HG02981 (cell line): ENCODE results near the gene ARHGAP6.
A peak's percentile ranks its signal among the peaks of the same experiment; 100 is the strongest.

Experiments
- ATAC-seq: cut with Tn5 transposase; IDR thresholded peaks from one replicate; pipeline ENCODE4 v1.9.1; 2021; ENCODE audit warnings: mild to moderate bottlenecking, moderate library complexity; ENCODE audit not compliant: unreplicated experiment

Gene ARHGAP6

GRCh38 chrX:11434607-11435006 lies 231.1 kb downstream of the ARHGAP6 start:
- ATAC-seq = no peak

- no peak for ATAC-seq
Observed at GRCh38 chrX:11431786-11432185, 233.9 kb downstream of the ARHGAP6 start.

- ATAC-seq = no peak
Observed at GRCh38 chrX:11430271-11430670, 235.4 kb downstream of the ARHGAP6 start.

GRCh38 chrX:11429538-11430085 lies 236.1 kb downstream of the ARHGAP6 start:
- ATAC-seq = no peak

- peak; percentile 44 for ATAC-seq
Observed at GRCh38 chrX:11427453-11428071, 238.2 kb downstream of the ARHGAP6 start.

GRCh38 chrX:11426712-11427452 lies 238.8 kb downstream of the ARHGAP6 start:
- peak; percentile 16 for ATAC-seq

GRCh38 chrX:11424903-11425674 lies 240.6 kb downstream of the ARHGAP6 start:
- no peak for ATAC-seq

GRCh38 chrX:11423949-11424348 lies 241.8 kb downstream of the ARHGAP6 start:
- no peak for ATAC-seq

GRCh38 chrX:11423362-11423818 lies 242.3 kb downstream of the ARHGAP6 start:
- ATAC-seq = peak; percentile 86

GRCh38 chrX:11422525-11422857 lies 243.2 kb downstream of the ARHGAP6 start:
- no peak for ATAC-seq

GRCh38 chrX:11421805-11422524 lies 243.8 kb downstream of the ARHGAP6 start:
- no peak for ATAC-seq

GRCh38 chrX:11420851-11421250 lies 244.9 kb downstream of the ARHGAP6 start:
- ATAC-seq = no peak

- ATAC-seq = no peak
Observed at GRCh38 chrX:11419102-11419501, 246.6 kb downstream of the ARHGAP6 start.

- no peak for ATAC-seq
Observed at GRCh38 chrX:11416600-11416999, 249.1 kb downstream of the ARHGAP6 start.

GRCh38 chrX:11414091-11414490 lies 251.6 kb downstream of the ARHGAP6 start:
- ATAC-seq = no peak

GRCh38 chrX:11412715-11413623 lies 252.8 kb downstream of the ARHGAP6 start:
- ATAC-seq = no peak

GRCh38 chrX:11409957-11410356 lies 255.8 kb downstream of the ARHGAP6 start:
- ATAC-seq = no peak

GRCh38 chrX:11408783-11409182 lies 256.9 kb downstream of the ARHGAP6 start:
- no peak for ATAC-seq

GRCh38 chrX:11408109-11408405 lies 257.7 kb downstream of the ARHGAP6 start:
- ATAC-seq = no peak
